Smooth muscle cell (in vitro differentiated cells): ENCODE data around the gene DAP. TPM values are rescaled to one million over a fixed set of nuclear protein-coding genes. Genes with fewer than 3 reads are reported as not detected.

Experiments
- DNase-seq: peaks from one replicate; lab custom pipeline; 2025; ENCODE audit not compliant: unreplicated experiment; lab: John Stamatoyannopoulos, UW
- H2AFZ ChIP-seq: fragments of 200-600 bp; sonication (generic); 2 replicates; pipeline ENCODE4 v1.6.0; 2016; ENCODE audit warnings: antibody characterized with exemption, low read depth, mild to moderate bottlenecking
- H3F3A ChIP-seq: fragments of 200-600 bp; sonication (generic); 2 replicates; pipeline ENCODE4 v1.6.0; 2017; ENCODE audit warnings: antibody characterized with exemption, low read depth
- H3K27ac ChIP-seq: fragments of 200-600 bp; sonication (generic); 2 replicates; pipeline ENCODE4 v1.5.1; 2016; ENCODE audit warnings: low read depth, mild to moderate bottlenecking
- H3K27me3 ChIP-seq: fragments of 200-600 bp; sonication (generic); 2 replicates; pipeline ENCODE4 v1.6.1; 2016; ENCODE audit warnings: low read depth, mild to moderate bottlenecking
- H3K36me3 ChIP-seq: fragments of 200-600 bp; sonication (generic); 2 replicates; pipeline ENCODE4 v1.5.1; 2016; ENCODE audit warnings: low read depth
- H3K4me1 ChIP-seq: fragments of 200-600 bp; sonication (generic); 2 replicates; pipeline ENCODE4 v1.5.1; 2016; ENCODE audit warnings: low read depth
- H3K4me2 ChIP-seq: fragments of 200-600 bp; sonication (generic); 2 replicates; pipeline ENCODE4 v1.6.0; 2016; ENCODE audit warnings: mild to moderate bottlenecking
- H3K4me3 ChIP-seq: fragments of 200-600 bp; sonication (generic); 2 replicates; pipeline ENCODE4 v1.5.1; 2016; ENCODE audit warnings: mild to moderate bottlenecking
- H3K79me2 ChIP-seq: fragments of 200-600 bp; sonication (generic); 2 replicates; pipeline ENCODE4 v1.6.0; 2016; ENCODE audit warnings: low read depth, mild to moderate bottlenecking
- H3K9ac ChIP-seq: fragments of 200-600 bp; sonication (generic); 2 replicates; pipeline ENCODE4 v1.6.0; 2016; ENCODE audit warnings: low read depth
- H3K9me3 ChIP-seq: fragments of 200-600 bp; sonication (generic); replicated peaks from 2 replicates; pipeline ENCODE4 v1.5.1; 2016; ENCODE audit warnings: low read depth
- H4K20me1 ChIP-seq: fragments of 200-600 bp; sonication (generic); 2 replicates; pipeline ENCODE4 v1.6.0; 2016; ENCODE audit warnings: low read depth
- WGBS: methylation state at CpG from one replicate; pipeline ENCODE4 v1.1.7; 2016; ENCODE audit warnings: low lambda C conversion rate; 5-methylcytosine and 5-hydroxymethylcytosine counted together
- polyA plus RNA-seq: library from polyadenylated mRNA; unstranded; fragments of >200 nt; fragmentation: Nextera tagmentation; extraction: Ambion mirVana; gene quantifications from 2 replicates; pipeline ENCODE4 v1.2.1, GENCODE V29; 2016
- total RNA-seq: library from RNA; depleted of rRNA; stranded (reverse); fragments of >200 nt; gene quantifications from 2 replicates; pipeline ENCODE4 v1.2.3, GENCODE V29; 2014
- TF ChIP-seq, protein P1 (sequence below): fragments of 200-600 bp; sonication (generic); IDR thresholded peaks from 2 replicates; pipeline ENCODE4 v1.5.1; 2017; ENCODE audit warnings: borderline replicate concordance, mild to moderate bottlenecking, antibody characterized with exemption; ENCODE audit not compliant: insufficient read depth, poor library complexity, severe bottlenecking

Gene DAP, protein sequence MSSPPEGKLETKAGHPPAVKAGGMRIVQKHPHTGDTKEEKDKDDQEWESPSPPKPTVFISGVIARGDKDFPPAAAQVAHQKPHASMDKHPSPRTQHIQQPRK
- total RNA-seq (52.3 and 63.7 TPM in 2 replicates), polyA plus RNA-seq (160 and 190 TPM in 2 replicates)

DNA sequence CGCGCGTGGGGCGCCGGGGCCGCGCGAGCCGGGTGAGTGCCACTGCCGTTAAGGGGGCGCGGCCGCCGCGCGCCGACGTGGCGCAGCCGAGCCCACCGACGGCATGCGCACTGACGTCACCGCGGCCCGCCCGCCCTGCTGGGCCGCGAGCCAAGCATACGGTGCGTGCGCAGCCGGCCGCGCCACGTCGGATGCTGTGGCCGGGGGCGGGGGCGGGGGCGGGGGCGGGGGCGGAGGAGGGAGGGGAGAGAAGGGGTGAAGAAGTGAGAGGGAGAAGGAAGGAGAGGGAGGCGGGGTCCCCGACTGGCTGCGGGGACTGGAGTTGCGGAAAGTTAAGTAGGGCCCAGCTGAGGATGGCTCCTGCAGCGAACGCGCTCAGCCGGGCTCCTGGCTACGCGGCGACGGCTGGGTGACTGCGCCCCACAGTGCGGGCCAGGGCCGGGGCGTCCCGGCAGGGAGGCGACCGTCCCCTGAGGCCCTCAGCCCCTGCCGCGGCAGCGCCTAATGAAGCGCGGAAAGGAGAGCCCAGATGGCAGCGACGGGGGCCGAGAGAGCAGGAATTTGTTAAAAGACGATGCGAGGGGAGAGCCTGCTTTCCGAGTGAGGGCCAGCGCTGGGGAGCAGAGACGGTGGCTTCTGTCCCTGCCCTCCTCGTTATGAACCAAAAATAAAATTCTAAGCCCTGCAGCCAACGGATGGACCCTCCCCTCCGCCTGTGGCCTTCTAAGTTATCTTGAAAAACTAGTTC is at the start of gene DAP:
Gene DAP, minus strand, starts transcription at position 50 of the 748 bp plus-strand sequence. CDS start 166 bp downstream, outside the sequence.
- WGBS, result 3% methylated on average over 36 of the region's 79 CpGs
- Histone ChIP-seq H3K9ac (peak within 1 kb of the TSS; percentile 95), H4K20me1 (peaks cover 33% of the 10 kb centered on the region), H3K4me3 (peak within 1 kb of the TSS; percentile 98), H3K27ac (peak within 1 kb of the TSS; percentile 96), H3K4me1 (peaks cover 7% of the 10 kb centered on the region), H3K36me3 (no peaks in the 10 kb centered on the region), H2AFZ (peak within 1 kb of the TSS; percentile 80), H3K9me3 (no peaks in the 10 kb centered on the region), H3K27me3 (no peaks in the 10 kb centered on the region), H3F3A (peaks cover 3% of the 10 kb centered on the region), H3K79me2 (peaks cover 33% of the 10 kb centered on the region), H3K4me2 (peak within 1 kb of the TSS; percentile 94)
- peak; percentile 70 for DNase-seq
- TF ChIP-seq, protein P1, sequence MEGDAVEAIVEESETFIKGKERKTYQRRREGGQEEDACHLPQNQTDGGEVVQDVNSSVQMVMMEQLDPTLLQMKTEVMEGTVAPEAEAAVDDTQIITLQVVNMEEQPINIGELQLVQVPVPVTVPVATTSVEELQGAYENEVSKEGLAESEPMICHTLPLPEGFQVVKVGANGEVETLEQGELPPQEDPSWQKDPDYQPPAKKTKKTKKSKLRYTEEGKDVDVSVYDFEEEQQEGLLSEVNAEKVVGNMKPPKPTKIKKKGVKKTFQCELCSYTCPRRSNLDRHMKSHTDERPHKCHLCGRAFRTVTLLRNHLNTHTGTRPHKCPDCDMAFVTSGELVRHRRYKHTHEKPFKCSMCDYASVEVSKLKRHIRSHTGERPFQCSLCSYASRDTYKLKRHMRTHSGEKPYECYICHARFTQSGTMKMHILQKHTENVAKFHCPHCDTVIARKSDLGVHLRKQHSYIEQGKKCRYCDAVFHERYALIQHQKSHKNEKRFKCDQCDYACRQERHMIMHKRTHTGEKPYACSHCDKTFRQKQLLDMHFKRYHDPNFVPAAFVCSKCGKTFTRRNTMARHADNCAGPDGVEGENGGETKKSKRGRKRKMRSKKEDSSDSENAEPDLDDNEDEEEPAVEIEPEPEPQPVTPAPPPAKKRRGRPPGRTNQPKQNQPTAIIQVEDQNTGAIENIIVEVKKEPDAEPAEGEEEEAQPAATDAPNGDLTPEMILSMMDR, result no peak

DNA sequence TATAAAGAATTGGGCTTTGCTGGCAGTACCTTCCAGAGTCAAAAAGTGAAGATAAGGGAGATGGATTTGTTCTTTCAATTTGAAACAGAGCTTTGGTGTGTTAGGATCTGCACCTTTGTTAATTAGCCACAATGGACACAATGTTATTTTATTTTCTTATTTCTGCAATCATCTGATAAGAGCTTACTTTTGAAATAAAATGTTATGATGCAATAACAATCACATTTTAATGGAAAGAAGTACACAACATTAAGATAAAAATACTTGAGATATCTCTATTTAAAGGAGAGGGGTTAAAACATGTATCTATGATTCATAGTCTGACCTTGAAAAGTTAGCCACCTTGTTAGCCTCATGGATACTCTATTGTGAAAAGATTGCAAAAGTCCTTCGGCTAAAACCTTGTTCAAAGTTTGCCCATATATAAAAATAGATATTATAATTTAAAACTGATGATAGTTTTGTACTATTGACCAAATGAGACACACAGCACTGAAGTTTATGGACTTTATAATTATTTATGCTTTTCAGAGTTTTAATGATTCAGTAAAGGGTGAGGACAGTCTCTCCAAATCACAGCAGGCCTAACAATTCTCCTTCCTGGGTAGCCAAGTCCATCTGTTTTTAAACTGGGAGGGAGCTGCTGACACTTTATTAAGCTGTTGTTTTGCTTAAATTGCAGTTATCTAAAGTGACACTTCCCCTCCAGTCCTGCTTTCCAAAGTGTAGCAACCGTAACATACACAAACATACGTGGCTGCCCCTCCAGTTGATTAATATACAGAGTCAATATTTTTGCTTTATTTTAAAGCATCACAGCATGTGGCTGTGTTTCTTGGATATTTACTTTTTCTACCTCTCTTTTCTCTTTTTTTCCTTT is 47.6 kb upstream of the DAP start:
- 72% methylated on average over 3 of the region's 3 CpGs for whole genome bisulfite sequencing
- H3K79me2 ChIP-seq, result no peaks in the 10 kb centered on the region
- TF ChIP-seq, protein P1, result no peak
- no peaks in the 10 kb centered on the region for H3K9me3 ChIP-seq
- H3F3A ChIP-seq, result no peaks in the 10 kb centered on the region
- no peak overlapping the region for H3K27ac ChIP-seq
- no peak overlapping the region for H2AFZ ChIP-seq
- peaks cover 10% of the 10 kb centered on the region for H3K27me3 ChIP-seq
- H3K36me3 ChIP-seq, result no peaks in the 10 kb centered on the region
- no peak overlapping the region for H3K4me2 ChIP-seq
- no peaks in the 10 kb centered on the region for H4K20me1 ChIP-seq
- no peak overlapping the region for H3K4me3 ChIP-seq
- no peaks in the 10 kb centered on the region for H3K4me1 ChIP-seq
- no peak overlapping the region for H3K9ac ChIP-seq
- no peak for DNase-seq

DNA sequence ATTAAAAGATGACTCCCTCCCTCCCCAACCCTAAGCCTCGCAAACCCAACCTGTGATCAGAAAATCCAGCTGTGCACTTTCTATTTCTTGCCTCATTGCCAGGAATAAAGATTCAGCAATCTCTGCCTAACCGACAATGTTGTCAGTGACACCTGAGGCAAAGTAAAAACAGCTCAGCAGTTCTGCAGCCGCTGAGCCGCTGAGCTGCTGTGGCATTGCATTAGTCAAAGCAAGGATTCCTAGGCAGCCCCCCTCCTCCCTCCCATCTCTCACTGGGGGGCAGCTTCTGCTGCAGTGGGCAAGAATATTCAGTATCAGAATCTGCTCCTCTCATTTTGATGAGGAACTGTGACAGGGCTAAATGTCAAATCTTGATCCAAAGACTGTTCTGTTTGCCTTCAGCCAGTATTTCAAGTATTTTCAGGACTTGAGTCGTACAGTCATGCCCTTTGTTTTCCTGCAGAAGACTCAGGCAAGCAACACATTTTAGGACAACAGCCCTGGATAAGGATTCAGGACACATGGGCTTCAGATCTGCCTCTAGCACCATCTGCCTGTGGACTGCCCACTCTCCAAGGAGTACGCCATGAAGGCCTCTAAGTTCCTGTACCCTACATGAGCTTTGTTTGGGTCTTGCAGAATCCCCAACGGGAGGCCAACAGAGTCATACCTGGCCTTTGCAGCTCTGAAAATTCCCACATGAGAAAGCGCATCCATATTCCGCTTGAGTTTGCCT is 41.1 kb upstream of the DAP start:
- Histone ChIP-seq H3K4me3 (no peak overlapping the region), H4K20me1 (no peaks in the 10 kb centered on the region), H3K27me3 (peaks cover 8% of the 10 kb centered on the region), H3F3A (no peaks in the 10 kb centered on the region), H3K9ac (no peak overlapping the region), H3K79me2 (no peaks in the 10 kb centered on the region), H2AFZ (no peak overlapping the region), H3K9me3 (no peaks in the 10 kb centered on the region), H3K4me1 (peaks cover 5% of the 10 kb centered on the region), H3K4me2 (no peak overlapping the region), H3K27ac (no peak overlapping the region), H3K36me3 (no peaks in the 10 kb centered on the region)
- TF ChIP-seq, protein P1, result no peak
- 67% methylated on average over 9 of the region's 9 CpGs for WGBS
- DNase-seq, result no peak
